Astrocyte (in vitro differentiated cells and primary cell): Measurements from ENCODE around the gene ACACA.

ENCODE experiments used
- EZH2 ChIP-seq: IDR thresholded peaks from 2 replicates; pipeline ENCODE4 v1.6.1; 2012; ENCODE audit warnings: mild to moderate bottlenecking, low read length, inconsistent platforms; ENCODE audit not compliant: insufficient read depth
- TF ChIP-seq, protein P1 (sequence below): IDR thresholded peaks from 2 replicates; pipeline ENCODE4 v1.5.1; 2011; ENCODE audit warnings: low read depth, mild to moderate bottlenecking, inconsistent platforms, low read length, moderate library complexity; ENCODE audit not compliant: insufficient read depth

DNA sequence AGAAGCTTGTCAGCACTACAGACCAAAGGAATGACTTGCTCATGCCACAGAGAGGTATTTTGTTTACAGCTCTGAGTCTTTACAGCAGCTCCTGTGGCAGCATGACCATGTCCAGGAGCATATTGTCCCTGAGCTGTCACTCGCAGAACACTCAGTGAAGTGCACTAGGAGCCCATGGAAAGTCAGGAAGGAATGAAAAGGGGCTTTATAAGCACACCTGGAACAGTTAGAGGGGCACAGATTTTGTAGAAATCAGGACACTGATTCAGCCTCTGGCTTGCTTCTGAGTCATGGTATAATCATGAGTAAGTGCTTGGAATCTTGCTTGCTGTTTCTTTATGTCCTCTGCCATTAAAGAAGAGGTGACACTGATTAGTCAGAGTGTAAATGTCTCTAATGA is 41.0 kb upstream of the ACACA start:
- TF ChIP-seq, protein P1, sequence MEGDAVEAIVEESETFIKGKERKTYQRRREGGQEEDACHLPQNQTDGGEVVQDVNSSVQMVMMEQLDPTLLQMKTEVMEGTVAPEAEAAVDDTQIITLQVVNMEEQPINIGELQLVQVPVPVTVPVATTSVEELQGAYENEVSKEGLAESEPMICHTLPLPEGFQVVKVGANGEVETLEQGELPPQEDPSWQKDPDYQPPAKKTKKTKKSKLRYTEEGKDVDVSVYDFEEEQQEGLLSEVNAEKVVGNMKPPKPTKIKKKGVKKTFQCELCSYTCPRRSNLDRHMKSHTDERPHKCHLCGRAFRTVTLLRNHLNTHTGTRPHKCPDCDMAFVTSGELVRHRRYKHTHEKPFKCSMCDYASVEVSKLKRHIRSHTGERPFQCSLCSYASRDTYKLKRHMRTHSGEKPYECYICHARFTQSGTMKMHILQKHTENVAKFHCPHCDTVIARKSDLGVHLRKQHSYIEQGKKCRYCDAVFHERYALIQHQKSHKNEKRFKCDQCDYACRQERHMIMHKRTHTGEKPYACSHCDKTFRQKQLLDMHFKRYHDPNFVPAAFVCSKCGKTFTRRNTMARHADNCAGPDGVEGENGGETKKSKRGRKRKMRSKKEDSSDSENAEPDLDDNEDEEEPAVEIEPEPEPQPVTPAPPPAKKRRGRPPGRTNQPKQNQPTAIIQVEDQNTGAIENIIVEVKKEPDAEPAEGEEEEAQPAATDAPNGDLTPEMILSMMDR = no peak
- no peak for TF ChIP-seq EZH2
